Type B pancreatic cell (in vitro differentiated cells): ENCODE measurements around the gene PLBD2. TPM values are rescaled to one million over a fixed set of nuclear protein-coding genes. Genes with fewer than 3 reads are reported as not detected.

Source experiments
- DNase-seq: peaks from one replicate; pipeline ENCODE4 v3.0.0; 2021; ENCODE audit warnings: mixed read lengths; ENCODE audit not compliant: unreplicated experiment; ENCODE audit errors: extremely low spot score
- H3K27ac Mint-ChIP-seq: 2 replicates; pipeline ENCODE4 v1.8.0; 2021; ENCODE audit warnings: mild to moderate bottlenecking, mixed read lengths
- H3K27me3 Mint-ChIP-seq: 2 replicates; pipeline ENCODE4 v1.8.0; 2021; ENCODE audit warnings: mixed read lengths
- H3K36me3 Mint-ChIP-seq: 2 replicates; pipeline ENCODE4 v1.8.0; 2021; ENCODE audit warnings: mixed read lengths
- H3K4me1 Mint-ChIP-seq: one replicate; pipeline ENCODE4 v1.8.0; 2021; ENCODE audit warnings: mixed read lengths; ENCODE audit not compliant: unreplicated experiment
- H3K4me3 Mint-ChIP-seq: 2 replicates; pipeline ENCODE4 v1.8.0; 2021; ENCODE audit warnings: mild to moderate bottlenecking, mixed read lengths
- H3K9me3 Mint-ChIP-seq: 2 replicates; pipeline ENCODE4 v1.8.0; 2021; ENCODE audit warnings: mixed read lengths
- CTCF ChIP-seq: fragments of 200-600 bp; sonication (generic); conservative IDR thresholded peaks from 2 replicates; pipeline ENCODE4 v1.5.0; 2021; ENCODE audit warnings: antibody characterized with exemption, mild to moderate bottlenecking
- total RNA-seq: library from RNA; stranded (reverse); gene quantifications from 2 replicates; pipeline ENCODE4 v1.2.1, GENCODE V29; 2021; ENCODE audit warnings: low replicate concordance

The PLBD2 gene
- total RNA-seq, 1 donor from 2014 or later, result 39.0 TPM

- no peaks in the 10 kb centered on the region for H3K36me3 Mint-ChIP-seq
- no peak for TF ChIP-seq CTCF
- peaks cover 4% of the 10 kb centered on the region for H3K27me3 Mint-ChIP-seq
- no peaks in the 10 kb centered on the region for H3K9me3 Mint-ChIP-seq
- no peak overlapping the region for H3K27ac Mint-ChIP-seq
- H3K4me1 Mint-ChIP-seq, result peaks cover 5% of the 10 kb centered on the region
- DNase-seq, result no peak
- no peak overlapping the region for H3K4me3 Mint-ChIP-seq
These were observed 55.1 kb downstream of the PLBD2 start for GRCh38 chr12:113413488-113413939.

GRCh38 chr12:113414519-113415038 is 56.2 kb downstream of the PLBD2 start:
- no peaks in the 10 kb centered on the region for H3K9me3 Mint-ChIP-seq
- H3K4me3 Mint-ChIP-seq, result no peak overlapping the region
- H3K4me1 Mint-ChIP-seq, result peaks cover 13% of the 10 kb centered on the region
- H3K27me3 Mint-ChIP-seq, result peaks cover 4% of the 10 kb centered on the region
- no peak overlapping the region for H3K27ac Mint-ChIP-seq
- DNase-seq, result no peak
- H3K36me3 Mint-ChIP-seq, result no peaks in the 10 kb centered on the region
- no peak for TF ChIP-seq CTCF

GRCh38 chr12:113416091-113416754 is 57.8 kb downstream of the PLBD2 start:
- Mint-ChIP-seq H3K36me3 (no peaks in the 10 kb centered on the region), H3K27me3 (peaks cover under 1% of the 10 kb centered on the region), H3K27ac (no peak overlapping the region), H3K9me3 (no peaks in the 10 kb centered on the region), H3K4me1 (peaks cover 13% of the 10 kb centered on the region), H3K4me3 (no peak overlapping the region)
- DNase-seq, result no peak
- no peak for TF ChIP-seq CTCF

GRCh38 chr12:113418213-113418879 is 60.0 kb downstream of the PLBD2 start:
- DNase-seq, result no peak
- H3K27ac Mint-ChIP-seq, result no peak overlapping the region

GRCh38 chr12:113420996-113421595 is 62.7 kb downstream of the PLBD2 start:
- TF ChIP-seq CTCF, result no peak
- no peak for DNase-seq

More at GRCh38 chr12:113418213-113418879, 60.0 kb downstream of the PLBD2 start:
- H3K4me1 Mint-ChIP-seq, result peaks cover 20% of the 10 kb centered on the region
- no peak overlapping the region for H3K4me3 Mint-ChIP-seq
- H3K9me3 Mint-ChIP-seq, result no peaks in the 10 kb centered on the region
- no peak for TF ChIP-seq CTCF
- H3K27me3 Mint-ChIP-seq, result no peaks in the 10 kb centered on the region
- H3K36me3 Mint-ChIP-seq, result no peaks in the 10 kb centered on the region

More at GRCh38 chr12:113420996-113421595, 62.7 kb downstream of the PLBD2 start:
- Mint-ChIP-seq H3K4me1 (peaks cover 20% of the 10 kb centered on the region), H3K9me3 (no peaks in the 10 kb centered on the region), H3K27me3 (peaks cover 4% of the 10 kb centered on the region), H3K27ac (no peak overlapping the region), H3K4me3 (no peak overlapping the region), H3K36me3 (no peaks in the 10 kb centered on the region)
